Peyer's patch (tissue), 4 donors: ENCODE results near the gene ZNF835. TPM values are rescaled to one million over a fixed set of nuclear protein-coding genes. Genes with fewer than 3 reads are reported as not detected.
"Not testable (repeated sequence)": the region's sequence is repeated elsewhere in the genome, so short reads cannot be mapped to it uniquely, and the experiment has no call there.

Experiments
- DNase-seq, 3 donors: peaks; one replicate each; pipeline ENCODE4 v3.0.0-alpha.2; 2017 to 2019
- H3K27ac ChIP-seq, 4 donors: fragments of 200-600 bp; sonication (generic); one replicate each; pipeline ENCODE4 v1.5.1; 2016 to 2019
- H3K27me3 ChIP-seq, 2 donors: fragments of 200-600 bp; sonication (generic); one replicate each; pipeline ENCODE4 v1.5.1; 2019
- H3K36me3 ChIP-seq, 3 donors: fragments of 200-600 bp; sonication (generic); one replicate each; pipeline ENCODE4 v1.5.1; 2016 to 2019
- H3K4me1 ChIP-seq, 4 donors: fragments of 200-600 bp; sonication (generic); one replicate each; pipeline ENCODE4 v1.5.1; 2016 to 2019
- H3K4me3 ChIP-seq, 4 donors: fragments of 200-600 bp; sonication (generic); 1 replicate in 3 of 4; 2 replicates in 1 of 4; pipeline ENCODE4 v1.5.1; 2016 to 2019; ENCODE audit warnings: mild to moderate bottlenecking in 1 of 4
- H3K9me3 ChIP-seq, 4 donors: fragments of 200-600 bp; sonication (generic); one replicate each; pipeline ENCODE4 v1.5.1; 2016 to 2019; ENCODE audit warnings: mild to moderate bottlenecking in 1 of 4
- POLR2A ChIP-seq, 2 donors: fragments of 450-650 bp; IDR thresholded peaks; one replicate each; pipeline ENCODE4 v1.5.1; 2017; ENCODE audit warnings: antibody characterized with exemption in 2 of 2, mild to moderate bottlenecking in 2 of 2, moderate library complexity in 2 of 2
- total RNA-seq, 4 donors: library from RNA; depleted of rRNA; stranded (reverse); fragments of >200 nt; gene quantifications; one replicate each; pipeline ENCODE4 v1.1.0, GENCODE V29; 2016
- TF ChIP-seq, protein P1 (sequence below), 6 experiments: fragments of 450-650 bp in 4 of 6; fragments of 200-600 bp in 2 of 6; sonication (generic) in 1 of 6; IDR thresholded peaks; one replicate each; pipeline ENCODE4 v1.5.1; 2017 to 2019; ENCODE audit warnings: antibody characterized with exemption in 6 of 6, mild to moderate bottlenecking in 3 of 6, moderate library complexity in 1 of 6

ZNF835 gene
- total RNA-seq, 4 donors from 2014 or later = 0.94 to 1.7 (median 1.2) TPM

DNA sequence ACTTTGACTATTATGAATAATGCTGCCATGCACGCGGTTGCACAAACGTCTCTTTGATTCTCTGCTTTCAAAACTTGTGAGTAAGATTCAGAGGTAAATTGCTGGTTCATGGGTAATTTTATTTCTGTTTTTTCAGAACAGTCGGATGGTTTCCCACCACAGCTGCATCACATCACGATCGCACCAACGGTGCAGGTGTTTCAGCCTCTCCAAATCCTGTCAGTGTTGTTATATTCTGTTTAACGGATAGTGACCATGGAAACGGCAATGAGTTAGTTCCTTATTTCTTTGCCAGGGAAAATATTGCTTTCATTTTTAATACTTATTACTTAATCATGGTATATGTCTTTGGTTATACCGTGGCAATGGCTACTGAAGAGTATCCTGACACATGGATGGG, 19.1 kb upstream of the ZNF835 start:
- Histone ChIP-seq H3K9me3 (no peaks in the 10 kb centered on the region), H3K27ac (no peak overlapping the region), H3K4me3 (no peak overlapping the region), H3K27me3 (no peaks in the 10 kb centered on the region), H3K36me3 (no peaks in the 10 kb centered on the region), H3K4me1 (no peaks in the 10 kb centered on the region)
- no peak for DNase-seq
- no peak for TF ChIP-seq POLR2A (IDR thresholded peaks at IDR 0.05)
- TF ChIP-seq, protein P1, sequence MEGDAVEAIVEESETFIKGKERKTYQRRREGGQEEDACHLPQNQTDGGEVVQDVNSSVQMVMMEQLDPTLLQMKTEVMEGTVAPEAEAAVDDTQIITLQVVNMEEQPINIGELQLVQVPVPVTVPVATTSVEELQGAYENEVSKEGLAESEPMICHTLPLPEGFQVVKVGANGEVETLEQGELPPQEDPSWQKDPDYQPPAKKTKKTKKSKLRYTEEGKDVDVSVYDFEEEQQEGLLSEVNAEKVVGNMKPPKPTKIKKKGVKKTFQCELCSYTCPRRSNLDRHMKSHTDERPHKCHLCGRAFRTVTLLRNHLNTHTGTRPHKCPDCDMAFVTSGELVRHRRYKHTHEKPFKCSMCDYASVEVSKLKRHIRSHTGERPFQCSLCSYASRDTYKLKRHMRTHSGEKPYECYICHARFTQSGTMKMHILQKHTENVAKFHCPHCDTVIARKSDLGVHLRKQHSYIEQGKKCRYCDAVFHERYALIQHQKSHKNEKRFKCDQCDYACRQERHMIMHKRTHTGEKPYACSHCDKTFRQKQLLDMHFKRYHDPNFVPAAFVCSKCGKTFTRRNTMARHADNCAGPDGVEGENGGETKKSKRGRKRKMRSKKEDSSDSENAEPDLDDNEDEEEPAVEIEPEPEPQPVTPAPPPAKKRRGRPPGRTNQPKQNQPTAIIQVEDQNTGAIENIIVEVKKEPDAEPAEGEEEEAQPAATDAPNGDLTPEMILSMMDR (IDR thresholded peaks at IDR 0.05) = no peak

DNA sequence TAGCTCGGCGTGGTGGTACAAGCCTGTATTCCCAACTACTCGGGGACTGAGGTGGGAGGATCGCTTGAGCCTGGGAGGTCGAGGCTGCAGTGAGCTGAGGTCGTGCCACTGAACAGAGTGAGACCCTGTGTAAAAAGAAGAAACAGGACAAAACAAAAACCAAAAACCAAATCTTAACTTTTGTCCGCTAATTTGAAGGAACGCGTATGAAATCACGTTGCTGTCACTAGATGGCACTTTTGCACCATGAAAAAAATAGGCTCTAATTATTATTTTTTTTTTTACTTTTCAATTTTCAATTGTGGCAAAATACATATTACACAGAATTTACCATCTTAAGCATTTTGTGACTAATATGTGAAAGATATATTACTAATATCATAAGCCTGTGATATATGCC, 17.6 kb upstream of the ZNF835 start:
- H3K4me1 ChIP-seq = no peaks in the 10 kb centered on the region
- H3K27me3 ChIP-seq = no peaks in the 10 kb centered on the region
- H3K27ac ChIP-seq = no peak overlapping the region
- H3K36me3 ChIP-seq = no peaks in the 10 kb centered on the region
- DNase-seq = no peak
- TF ChIP-seq, protein P1 (IDR thresholded peaks at IDR 0.05) = no peak
- H3K4me3 ChIP-seq = no peak overlapping the region
- no peaks in the 10 kb centered on the region for H3K9me3 ChIP-seq

DNA sequence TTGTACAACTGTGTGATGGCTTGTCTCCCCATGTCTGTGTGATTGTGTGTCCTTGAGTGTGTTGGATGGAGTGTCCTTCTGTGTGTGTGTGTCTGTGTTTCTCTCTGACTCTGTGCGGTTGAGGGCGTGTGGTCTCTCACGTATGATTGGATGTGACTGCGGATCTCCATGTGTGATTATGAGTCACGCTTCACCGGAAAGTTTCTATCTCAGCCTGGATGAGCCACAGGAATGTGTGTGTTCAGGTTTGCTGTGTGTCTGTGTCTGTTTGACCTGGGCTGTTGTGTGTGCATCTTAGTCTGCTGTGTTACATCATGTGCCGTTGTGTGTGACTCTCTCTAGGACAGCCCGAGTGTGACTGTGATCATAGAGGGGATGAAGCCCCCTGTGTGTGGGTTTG, 15.5 kb upstream of the ZNF835 start:
- no peak for DNase-seq
- Histone ChIP-seq H3K27ac (no peak overlapping the region), H3K4me1 (no peaks in the 10 kb centered on the region), H3K36me3 (no peaks in the 10 kb centered on the region), H3K9me3 (no peaks in the 10 kb centered on the region), H3K4me3 (no peak overlapping the region), H3K27me3 (no peaks in the 10 kb centered on the region)
- TF ChIP-seq, protein P1 (IDR thresholded peaks at IDR 0.05) = no peak
- no peak for TF ChIP-seq POLR2A (IDR thresholded peaks at IDR 0.05)

DNA sequence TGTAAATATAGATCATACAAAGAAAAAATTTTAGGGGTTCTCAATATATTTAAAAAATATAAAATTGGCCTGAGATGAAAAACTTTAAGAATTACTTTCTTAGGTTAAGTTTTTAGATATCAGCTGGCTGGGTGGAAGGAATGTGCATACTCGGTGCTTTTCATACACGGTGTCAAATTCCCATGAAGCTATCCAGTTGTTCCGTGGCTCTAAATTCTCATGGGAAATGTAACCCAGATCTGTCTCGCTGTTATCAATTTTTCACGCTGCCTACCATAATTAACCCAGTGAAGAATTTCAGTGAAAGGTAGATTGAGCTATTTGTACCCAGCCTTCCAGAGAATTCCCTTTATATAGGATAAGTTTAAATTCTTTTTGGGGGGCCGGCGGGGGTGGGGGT, 11.6 kb upstream of the ZNF835 start:
- Histone ChIP-seq H3K27ac (no peak overlapping the region), H3K36me3 (no peaks in the 10 kb centered on the region), H3K27me3 (no peaks in the 10 kb centered on the region), H3K4me3 (no peak overlapping the region), H3K9me3 (no peaks in the 10 kb centered on the region), H3K4me1 (no peaks in the 10 kb centered on the region)
- DNase-seq = no peak
- no peak for TF ChIP-seq POLR2A (IDR thresholded peaks at IDR 0.05)
- TF ChIP-seq, protein P1 (IDR thresholded peaks at IDR 0.05) = no peak

DNA sequence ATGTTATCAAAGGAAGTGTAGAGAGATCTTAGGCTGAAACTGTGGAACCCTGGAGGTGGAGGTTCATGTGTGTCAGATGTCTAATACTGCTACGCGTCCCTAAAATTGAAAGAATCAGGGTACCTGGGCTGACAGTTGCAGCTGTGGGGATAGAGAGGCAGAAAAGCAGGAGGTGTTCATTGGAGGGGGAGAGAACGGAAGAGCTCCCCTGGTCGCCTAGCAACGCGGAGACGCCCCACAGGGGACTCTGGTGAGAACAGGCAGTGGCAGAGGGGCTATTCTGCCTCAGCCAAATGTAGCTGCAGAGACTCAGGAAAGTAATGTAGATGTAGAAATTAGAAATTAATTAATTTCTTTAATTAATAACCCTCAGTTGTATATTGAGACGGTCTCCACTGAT, 10.1 kb upstream of the ZNF835 start:
- Histone ChIP-seq H3K4me1 (no peaks in the 10 kb centered on the region), H3K27ac (no peak overlapping the region), H3K4me3 (no peak overlapping the region), H3K27me3 (no peaks in the 10 kb centered on the region), H3K9me3 (no peaks in the 10 kb centered on the region), H3K36me3 (no peaks in the 10 kb centered on the region)
- no peak for DNase-seq
- no peak for TF ChIP-seq POLR2A (IDR thresholded peaks at IDR 0.05)
- TF ChIP-seq, protein P1 (IDR thresholded peaks at IDR 0.05) = no peak

DNA sequence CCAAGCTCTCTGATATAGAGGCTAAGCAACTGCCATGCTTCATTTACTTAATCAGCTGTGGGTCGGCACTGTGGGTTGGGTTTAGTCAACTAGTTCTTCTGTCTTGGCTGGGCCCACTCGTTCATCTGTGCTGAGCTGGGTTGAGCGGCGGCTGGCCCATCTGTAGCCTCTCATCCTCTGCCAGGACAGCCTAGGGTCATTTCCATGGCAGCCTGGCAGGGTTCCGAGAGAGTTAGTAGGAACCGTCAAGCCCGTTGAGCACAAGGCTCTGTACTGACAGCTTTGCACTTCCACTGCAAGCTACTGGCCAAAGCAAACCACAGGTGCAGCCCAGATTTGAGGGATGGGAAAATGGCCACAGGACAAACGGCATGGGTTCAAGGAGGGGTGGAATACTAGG, 6.6 kb upstream of the ZNF835 start:
- H3K27ac ChIP-seq = no peak overlapping the region
- no peaks in the 10 kb centered on the region for H3K27me3 ChIP-seq
- H3K36me3 ChIP-seq = no peaks in the 10 kb centered on the region
- TF ChIP-seq, protein P1 (IDR thresholded peaks at IDR 0.05) = no peak
- TF ChIP-seq POLR2A (IDR thresholded peaks at IDR 0.05) = no peak
- no peaks in the 10 kb centered on the region for H3K4me1 ChIP-seq
- no peak overlapping the region for H3K4me3 ChIP-seq
- H3K9me3 ChIP-seq = no peaks in the 10 kb centered on the region
- no peak for DNase-seq

DNA sequence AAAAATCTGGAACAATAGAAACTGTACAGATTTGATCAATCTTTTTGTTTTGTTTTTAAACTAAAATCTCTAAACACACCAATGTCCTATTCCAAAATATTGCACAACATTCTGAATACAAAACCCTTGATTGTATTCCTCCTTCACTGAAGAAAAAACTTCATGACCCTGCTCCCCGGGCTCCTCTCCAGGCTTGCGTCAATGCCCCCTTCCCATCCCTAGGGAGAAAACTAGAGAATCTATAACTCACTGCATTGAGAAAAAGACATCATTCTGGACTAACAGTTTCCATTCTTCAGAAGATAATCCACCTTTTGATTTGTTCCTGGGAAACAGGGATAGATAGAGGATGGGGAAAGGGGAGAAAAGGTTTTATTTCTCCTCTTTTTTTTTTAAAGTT, 1.1 kb upstream of the ZNF835 start:
- not testable (repeated sequence) for H3K27me3 ChIP-seq

More for the DNA sequence above, 1.1 kb upstream of the ZNF835 start:
- H3K27ac ChIP-seq, H3K9me3 ChIP-seq, H3K36me3 ChIP-seq, H3K4me3 ChIP-seq, H3K4me1 ChIP-seq, DNase-seq: not testable (repeated sequence)
